Uterus (tissue), 2 donors: ENCODE results near the gene ANGEL1.

Source experiments
- CTCF ChIP-seq, 4 experiments: fragments of 200-600 bp in 2 of 4; fragments of 450-650 bp in 2 of 4; sonication (generic) in 2 of 4; IDR thresholded peaks; one replicate each; pipeline ENCODE4 v1.5.1; 2016 to 2019; ENCODE audit warnings: antibody characterized with exemption in 4 of 4, mild to moderate bottlenecking in 2 of 4, moderate library complexity in 1 of 4
- POLR2A ChIP-seq, 2 donors: fragments of 450-650 bp; IDR thresholded peaks; one replicate each; pipeline ENCODE4 v1.6.1; 2016; ENCODE audit warnings: antibody characterized with exemption in 2 of 2, mild to moderate bottlenecking in 1 of 2, moderate library complexity in 1 of 2

DNA sequence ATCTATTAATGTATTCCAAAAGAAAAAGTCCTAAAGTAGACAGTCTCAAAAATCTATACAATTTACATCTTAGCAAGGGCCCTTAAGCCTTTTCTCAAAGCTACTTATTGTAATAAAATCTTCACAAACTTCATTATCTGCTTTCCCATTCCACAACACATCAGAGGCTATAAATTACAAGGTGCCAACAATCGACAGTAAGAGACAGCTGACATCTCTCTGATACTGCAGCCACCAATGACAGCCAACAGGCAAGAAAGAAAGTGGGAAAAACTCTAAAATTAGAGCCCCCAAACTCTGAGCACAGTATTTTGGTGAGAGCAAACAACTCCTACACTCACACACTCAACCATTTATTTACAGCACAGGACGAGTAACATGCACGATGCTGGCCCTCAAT is 2.2 kb downstream of the ANGEL1 start:
- no peak for TF ChIP-seq CTCF (IDR thresholded peaks at IDR 0.05)
- no peak for TF ChIP-seq POLR2A (IDR thresholded peaks at IDR 0.05)
